GM19328 (cell line): ENCODE measurements around the gene ROPN1L.
A peak's percentile ranks its signal among the peaks of the same experiment; 100 is the strongest.
"Not testable (repeated sequence)": the region's sequence is repeated elsewhere in the genome, so short reads cannot be mapped to it uniquely, and the experiment has no call there.

Experiments
- ATAC-seq: cut with Tn5 transposase; IDR thresholded peaks from one replicate; pipeline ENCODE4 v1.9.1; 2021; ENCODE audit warnings: mild to moderate bottlenecking, moderate library complexity; ENCODE audit not compliant: unreplicated experiment

The ROPN1L gene

DNA sequence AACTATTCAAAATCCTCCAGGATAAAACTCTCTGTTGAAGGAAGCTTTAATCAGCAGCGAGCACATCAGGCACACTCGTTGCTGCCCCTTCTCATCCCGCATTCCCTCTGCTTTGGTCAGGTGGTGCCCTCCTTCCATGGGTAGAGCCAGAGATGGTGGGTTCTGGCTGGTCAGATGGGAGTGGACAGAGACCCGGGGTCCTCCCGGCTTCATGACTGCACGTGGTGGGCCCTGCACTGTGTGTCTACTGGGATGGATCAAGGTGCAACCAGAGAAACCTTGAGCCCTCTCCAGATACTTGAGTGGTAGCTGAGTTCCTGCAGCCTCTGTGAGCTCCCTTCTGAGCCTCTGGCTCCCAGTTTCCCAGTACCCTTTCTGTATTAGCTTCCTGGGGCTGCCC, 36.3 kb downstream of the ROPN1L start:
- no peak for ATAC-seq

GRCh38 chr5:10478436-10478835, 36.8 kb downstream of the ROPN1L start:
- no peak for ATAC-seq

DNA sequence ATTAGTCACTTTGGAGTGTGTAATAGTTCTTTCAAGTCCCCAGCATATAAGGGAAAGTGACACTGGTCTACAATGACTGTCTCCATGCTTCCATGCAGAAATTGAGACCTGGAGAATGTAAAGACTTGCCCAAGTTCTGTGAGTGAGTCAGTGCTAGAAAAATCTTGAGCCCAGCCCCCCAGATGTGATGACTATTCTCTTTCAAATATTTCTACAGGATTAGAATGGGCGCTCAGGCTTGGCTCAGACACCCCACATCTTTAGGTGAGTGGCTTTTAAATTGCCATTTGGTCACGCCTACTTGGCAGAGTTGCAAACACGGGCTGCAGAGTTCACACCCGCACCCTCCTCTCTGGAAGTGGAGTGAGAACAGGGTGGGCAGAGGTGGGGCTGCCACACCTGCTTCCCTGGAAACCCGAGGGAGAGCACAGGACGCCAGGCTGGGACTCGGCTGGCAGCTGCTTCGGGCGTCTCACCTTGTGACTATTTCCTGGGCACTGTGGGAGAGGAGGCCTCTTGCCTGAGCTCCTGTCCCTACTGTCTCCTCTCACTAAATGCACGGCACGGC, 37.6 kb downstream of the ROPN1L start:
- ATAC-seq: no peak

DNA sequence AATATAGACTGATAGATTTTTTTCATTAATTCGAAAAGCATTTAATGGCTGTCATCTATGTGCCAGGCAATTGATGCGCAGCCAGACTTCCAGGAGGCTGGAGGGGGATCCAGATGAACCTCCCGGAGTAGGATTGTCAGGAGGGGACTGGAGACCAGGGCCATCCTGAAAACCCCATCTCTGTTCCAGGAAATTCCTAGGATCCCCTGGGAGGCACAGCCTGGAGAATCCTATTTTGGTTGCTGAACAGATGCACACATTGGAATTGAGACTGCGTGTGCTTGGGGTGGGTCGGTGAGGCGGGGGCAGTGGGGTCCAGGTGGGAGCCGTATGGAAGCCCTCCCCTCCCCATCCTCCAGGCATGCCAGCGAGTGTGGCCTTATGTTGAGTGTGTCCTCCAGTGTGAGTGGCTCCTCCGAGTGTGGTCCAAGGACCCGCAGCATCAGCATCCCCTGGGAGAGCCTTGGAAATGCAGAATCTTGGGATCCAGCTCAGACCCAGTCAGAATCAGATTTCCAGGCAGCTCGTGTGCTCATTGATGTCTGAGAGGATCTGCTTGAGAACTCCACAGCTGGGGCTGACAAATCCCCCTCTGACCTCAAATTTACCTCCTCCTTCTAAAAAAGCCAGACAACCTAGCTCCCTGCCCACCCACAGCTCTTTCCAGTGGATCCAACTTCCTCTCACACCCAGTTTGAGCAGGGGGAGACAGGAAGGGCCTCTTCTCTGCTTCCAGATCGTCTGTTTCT, 38.7 kb downstream of the ROPN1L start:
- ATAC-seq: no peak

- ATAC-seq: no peak
Measured at GRCh38 chr5:10481241-10481935, 39.7 kb downstream of the ROPN1L start.

DNA sequence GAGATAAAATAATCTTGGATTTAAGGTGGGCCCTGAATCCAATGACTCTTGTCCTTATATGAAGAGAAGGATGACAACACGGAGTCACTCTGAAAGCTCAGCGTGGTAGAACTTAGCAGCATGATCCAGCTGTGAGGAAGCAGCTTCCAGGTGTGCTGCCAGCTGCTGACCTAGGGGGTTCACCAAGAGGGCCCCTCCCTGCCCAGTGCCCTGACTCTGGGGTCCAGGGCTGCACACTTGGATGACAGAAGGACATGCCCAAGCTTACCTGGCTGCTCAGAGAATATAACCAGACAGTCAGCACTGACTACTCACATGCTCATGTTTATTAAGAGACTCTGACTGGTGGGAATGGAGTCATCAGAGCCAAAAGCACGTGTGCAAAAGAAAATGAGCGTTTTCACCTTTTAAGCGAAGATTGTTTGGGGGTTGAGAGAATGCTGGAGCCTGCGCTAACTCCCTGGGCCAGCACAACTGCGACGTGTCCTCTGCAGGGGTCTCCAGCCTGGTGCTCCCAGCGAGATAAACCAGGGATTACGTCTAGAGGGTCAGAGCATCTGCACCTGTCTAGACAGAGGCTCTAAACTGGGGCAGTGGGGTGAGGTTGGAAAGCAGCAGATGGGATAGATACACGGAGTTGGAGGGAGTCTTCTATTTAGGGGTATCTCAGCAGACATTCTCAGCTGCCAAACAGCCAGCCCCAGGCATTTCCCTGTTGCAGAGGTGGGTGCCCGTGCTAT, 41.3 kb downstream of the ROPN1L start:
- no peak for ATAC-seq

DNA sequence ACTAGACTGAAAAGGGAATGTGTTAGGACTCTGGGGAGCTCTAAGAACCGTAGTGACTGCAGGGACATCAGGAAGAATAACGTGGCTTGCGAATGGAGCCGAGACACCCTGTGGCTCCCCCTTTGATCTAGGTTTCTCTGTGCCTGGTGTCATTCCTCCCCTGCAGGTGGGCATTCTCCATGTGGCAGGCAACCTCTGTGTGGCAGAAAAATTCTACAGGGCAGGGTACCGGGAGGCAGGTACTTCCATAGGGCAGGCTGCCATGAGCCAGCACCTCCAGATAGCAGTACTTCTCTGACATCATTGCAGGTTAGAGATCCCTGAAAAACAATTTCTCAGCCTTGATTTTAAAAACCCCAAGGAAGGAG, 43.1 kb downstream of the ROPN1L start:
- ATAC-seq: no peak

DNA sequence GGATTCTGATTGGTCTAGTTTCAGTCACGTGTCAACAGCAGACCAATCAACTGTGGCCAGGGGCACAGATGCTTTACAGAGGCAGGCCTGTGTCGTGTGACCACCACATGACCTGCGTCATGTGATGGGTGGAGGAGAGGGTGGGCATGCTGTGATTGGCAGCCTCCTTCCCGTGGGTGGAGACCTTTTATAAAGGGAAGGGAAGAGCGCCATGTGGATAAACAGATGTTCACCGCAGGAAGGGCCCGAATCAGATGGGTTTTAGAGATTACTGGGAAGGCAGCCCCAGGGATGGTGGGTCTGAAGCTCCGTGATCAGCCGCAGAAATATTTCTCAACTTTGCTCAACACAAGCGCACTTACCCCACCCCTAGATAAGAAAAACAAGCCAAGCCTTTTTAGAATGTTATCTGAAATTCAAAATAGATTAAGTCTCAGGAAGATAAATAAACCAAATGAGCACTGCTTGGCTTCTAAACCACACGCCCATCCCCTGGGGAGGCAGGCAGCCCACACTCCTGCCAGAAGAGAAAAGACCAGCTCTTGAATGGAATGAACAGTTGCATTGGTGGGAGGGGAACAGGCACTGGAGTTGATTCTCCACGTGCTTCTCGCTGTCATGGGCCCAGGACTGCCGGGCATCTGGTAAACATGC, 43.6 kb downstream of the ROPN1L start:
- ATAC-seq: no peak

- ATAC-seq: no peak
Measured at GRCh38 chr5:10485897-10486296, 44.2 kb downstream of the ROPN1L start.

DNA sequence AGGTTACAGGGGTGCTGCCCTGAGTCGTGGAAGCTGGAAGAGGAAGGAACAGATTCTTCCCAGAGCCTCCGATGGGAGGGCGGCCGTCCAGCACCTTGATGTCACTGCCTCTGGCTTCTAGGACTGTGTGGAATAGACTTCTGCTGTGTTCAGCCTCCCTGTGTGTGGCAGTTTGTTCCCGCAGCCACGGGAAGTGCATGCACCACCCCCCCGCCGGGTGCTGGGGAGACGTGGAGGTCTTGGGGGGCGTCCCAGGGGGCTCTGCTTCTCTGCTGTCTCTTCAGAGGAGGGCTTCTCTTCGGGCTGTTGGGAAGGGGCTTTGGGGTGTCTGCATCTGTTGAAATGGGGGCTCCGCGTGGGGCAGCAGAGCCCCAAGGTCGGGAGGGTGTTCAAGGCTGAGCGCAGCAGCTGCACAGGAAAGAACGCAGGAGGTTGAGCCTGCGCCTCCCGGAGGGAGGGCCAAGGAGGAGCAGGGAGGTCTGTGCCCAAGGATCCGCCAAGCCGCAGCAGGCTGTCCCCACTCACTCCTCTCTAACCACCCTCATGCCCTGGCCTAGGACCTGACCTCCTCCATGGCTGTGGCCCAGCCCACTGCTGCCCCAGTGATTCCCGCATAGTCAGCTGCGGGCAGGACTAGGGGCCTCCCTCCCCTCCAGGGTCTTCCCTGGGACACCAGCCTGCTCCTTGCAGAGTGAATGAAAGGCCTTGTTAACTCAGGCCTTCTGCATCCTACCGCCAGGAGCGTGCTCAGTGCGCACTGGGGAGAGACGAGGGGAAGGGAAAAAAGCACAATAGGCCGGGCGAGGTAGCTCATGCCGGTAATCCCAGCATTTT, 45.0 kb downstream of the ROPN1L start:
- no peak for ATAC-seq

- ATAC-seq: no peak
Measured at GRCh38 chr5:10488144-10488543, 46.5 kb downstream of the ROPN1L start.

- ATAC-seq: peak; percentile 79
Measured at GRCh38 chr5:10489810-10490426, 48.2 kb downstream of the ROPN1L start.

DNA sequence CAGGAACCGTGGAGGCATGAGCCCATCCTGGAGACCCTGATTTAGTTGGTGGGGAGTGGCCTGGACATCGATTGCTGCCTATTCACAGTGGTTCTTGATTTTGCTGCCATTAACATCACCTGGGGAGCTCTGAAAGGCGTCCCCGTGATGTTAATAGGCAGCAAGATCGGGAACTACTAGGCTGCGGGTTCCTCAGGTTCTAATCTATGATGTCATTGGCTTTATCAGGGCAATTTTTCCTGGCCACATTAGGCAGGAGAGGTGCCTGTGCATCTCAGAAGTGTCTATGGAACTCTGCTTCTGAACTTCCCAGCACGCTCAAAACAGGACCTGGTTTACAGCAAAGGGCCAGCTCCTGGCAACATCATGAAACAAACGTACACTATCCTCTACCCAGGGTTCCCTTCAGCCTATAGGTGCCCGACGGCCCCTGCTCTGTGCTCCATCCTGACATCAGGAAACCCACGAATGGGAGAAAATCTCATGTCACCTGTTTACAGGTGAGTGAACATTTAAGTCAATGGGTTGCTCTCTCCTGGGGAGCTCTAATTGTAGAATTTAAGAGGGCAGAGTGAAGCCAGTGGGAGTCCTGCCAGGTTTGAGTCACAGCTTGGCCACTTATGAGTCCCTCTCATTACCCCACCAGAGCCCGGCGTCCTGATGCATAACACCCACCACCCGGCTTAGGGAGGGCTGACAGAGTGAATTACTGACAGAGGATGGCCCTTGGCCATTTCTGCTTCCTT, 49.4 kb downstream of the ROPN1L start:
- ATAC-seq: no peak

DNA sequence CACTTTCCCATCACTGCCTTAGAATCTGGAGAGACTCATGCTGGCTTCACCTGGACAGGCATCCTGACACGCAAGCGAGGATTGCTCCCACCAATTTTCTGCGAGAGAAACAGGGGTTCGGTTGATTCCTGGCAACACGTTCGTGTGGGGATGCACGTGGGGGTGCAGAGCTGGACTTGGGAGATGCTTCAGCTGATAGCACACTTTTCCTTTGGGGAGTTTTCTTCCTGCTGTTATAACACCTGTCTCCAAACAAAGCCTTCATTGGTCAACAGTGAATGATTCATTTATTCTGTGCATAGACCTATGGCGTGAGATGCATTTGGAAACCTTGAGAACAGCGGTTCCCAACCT, 50.0 kb downstream of the ROPN1L start:
- no peak for ATAC-seq

- ATAC-seq: no peak
Measured at GRCh38 chr5:10493884-10494283, 52.2 kb downstream of the ROPN1L start.

DNA sequence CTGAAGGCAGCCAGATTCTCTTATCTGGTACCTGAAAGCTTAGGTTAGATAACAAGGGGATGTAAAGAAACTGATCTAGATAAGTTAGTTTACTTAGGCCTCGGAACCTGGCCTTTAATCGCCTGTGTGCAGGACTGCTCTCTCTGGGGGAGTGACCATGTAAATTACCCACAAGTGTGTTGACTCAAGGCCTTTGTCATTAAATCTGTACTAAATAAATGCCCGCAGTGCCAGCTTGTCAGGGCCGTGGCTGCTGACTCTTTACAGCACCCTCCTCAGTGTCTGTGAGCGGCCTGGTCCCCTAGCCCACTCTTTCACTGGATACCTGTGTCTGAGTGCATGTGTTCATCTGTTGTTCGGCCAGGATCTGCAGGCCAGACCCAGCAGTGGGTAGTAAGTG, 52.8 kb downstream of the ROPN1L start:
- ATAC-seq: not testable (repeated sequence)

DNA sequence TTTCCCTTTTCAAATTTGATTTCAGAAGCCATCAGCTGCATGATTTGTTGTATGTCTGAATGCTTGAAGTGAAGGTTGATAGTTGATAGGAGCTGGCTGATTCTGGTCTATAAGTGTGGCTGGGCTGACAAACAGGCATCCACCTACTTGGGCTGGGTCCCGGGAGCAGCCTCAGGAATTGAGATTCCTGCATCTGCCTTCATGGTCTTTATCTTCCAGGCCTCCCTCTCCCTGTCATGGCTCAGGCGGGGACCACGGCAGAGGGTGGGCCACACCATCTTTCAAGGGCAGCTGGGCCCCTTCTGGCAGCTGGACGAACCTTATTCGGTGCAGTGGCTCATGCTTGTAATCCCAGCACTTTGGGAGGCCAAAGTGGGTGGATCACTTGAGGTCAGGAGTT, 55.9 kb downstream of the ROPN1L start:
- no peak for ATAC-seq

- ATAC-seq: no peak
Measured at GRCh38 chr5:10498350-10498749, 56.7 kb downstream of the ROPN1L start.

- no peak for ATAC-seq
Measured at GRCh38 chr5:10499066-10499465, 57.4 kb downstream of the ROPN1L start.
